HUES48 (cell line): Measurements from ENCODE around the gene NAT9.

Source experiments
- H3K27ac ChIP-seq: one replicate; pipeline ENCODE4 v1.7.0; 2013; ENCODE audit warnings: low read depth, low read length, inconsistent platforms
- H3K27me3 ChIP-seq: 2 replicates; pipeline ENCODE4 v1.6.1; 2013; ENCODE audit warnings: mild to moderate bottlenecking, low read length; ENCODE audit not compliant: control insufficient read depth, insufficient read depth
- H3K36me3 ChIP-seq: 2 replicates; pipeline ENCODE4 v1.6.1; 2013; ENCODE audit warnings: low read length; ENCODE audit not compliant: control insufficient read depth, insufficient read depth
- H3K4me1 ChIP-seq: 2 replicates; pipeline ENCODE4 v1.6.1; 2013; ENCODE audit warnings: mild to moderate bottlenecking, low read length; ENCODE audit not compliant: control insufficient read depth, insufficient read depth
- H3K4me3 ChIP-seq: 2 replicates; pipeline ENCODE4 v1.5.1; 2013; ENCODE audit warnings: mild to moderate bottlenecking, low read depth, low read length
- H3K9ac ChIP-seq: 2 replicates; pipeline ENCODE4 v1.6.1; 2013; ENCODE audit warnings: mild to moderate bottlenecking, low read depth, low read length, moderate library complexity
- H3K9me3 ChIP-seq: 2 replicates; pipeline ENCODE4 v1.6.1; 2013; ENCODE audit warnings: low read length; ENCODE audit not compliant: control insufficient read depth, insufficient read depth

The NAT9 gene

DNA sequence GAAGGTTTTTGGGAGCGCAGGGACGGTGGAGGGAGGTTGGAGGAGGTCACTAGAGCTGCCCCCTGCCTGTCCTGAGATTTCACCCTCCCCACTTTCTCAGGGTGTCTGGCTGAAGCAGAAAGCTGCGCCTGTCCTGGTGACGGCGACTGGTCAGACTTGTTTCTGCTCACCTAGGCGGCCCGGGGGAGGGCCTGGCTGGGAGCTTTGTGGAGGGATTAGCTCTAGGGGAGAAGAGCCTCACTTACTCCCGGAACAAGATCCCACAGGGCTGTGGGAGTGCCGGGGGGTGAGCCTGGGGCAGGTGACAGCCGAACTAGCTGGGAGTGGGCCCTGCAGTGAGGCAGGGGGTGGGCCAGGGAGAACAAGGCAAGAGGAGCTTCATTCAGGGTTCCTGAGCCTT, 16.2 kb downstream of the NAT9 start:
- Histone ChIP-seq H3K4me1 (peaks cover 48% of the 10 kb centered on the region), H3K27ac (peak overlapping the region; percentile 91)

DNA sequence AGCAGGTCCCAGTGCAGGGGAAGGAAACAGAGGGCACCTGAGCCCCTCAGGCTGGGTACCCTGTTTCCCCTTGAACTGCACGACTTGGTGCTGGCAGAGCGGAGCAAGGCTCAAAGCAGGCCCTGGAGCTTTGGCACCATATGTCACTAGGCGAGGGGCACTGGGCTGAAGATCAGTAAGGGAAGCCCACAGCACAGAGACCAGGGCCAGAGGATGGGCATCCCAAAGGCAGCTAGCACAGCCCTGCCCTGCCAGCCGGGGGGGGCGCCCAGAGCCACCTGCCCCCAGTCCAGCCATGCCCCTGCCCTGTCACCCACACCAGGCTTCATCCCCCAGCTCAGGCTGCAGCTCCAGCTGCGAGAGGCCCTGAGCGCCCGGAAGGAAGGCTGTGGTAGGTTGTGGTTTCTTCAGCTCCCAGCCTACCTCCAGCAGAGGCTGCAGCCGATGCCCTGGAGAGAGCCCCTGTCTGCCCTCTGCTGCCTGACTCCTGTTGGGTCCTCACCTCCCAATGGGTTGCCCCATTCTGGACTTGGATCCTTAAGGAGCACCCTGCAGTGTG, 16.8 kb downstream of the NAT9 start:
- H3K36me3 ChIP-seq, result no peaks in the 10 kb centered on the region
- no peaks in the 10 kb centered on the region for H3K27me3 ChIP-seq
- H3K4me3 ChIP-seq, result peak overlapping the region; percentile 30; the same call in 1 of the 2 replicates
- no peaks in the 10 kb centered on the region for H3K9me3 ChIP-seq
- peaks cover 48% of the 10 kb centered on the region for H3K4me1 ChIP-seq
- H3K27ac ChIP-seq, result peak overlapping the region; percentile 91
- no peak overlapping the region for H3K9ac ChIP-seq

More for the DNA sequence above, 16.2 kb downstream of the NAT9 start:
- no peaks in the 10 kb centered on the region for H3K9me3 ChIP-seq
- H3K27me3 ChIP-seq, result no peaks in the 10 kb centered on the region
- H3K36me3 ChIP-seq, result no peaks in the 10 kb centered on the region
- peak overlapping the region; percentile 30 for H3K4me3 ChIP-seq
- H3K9ac ChIP-seq, result no peak overlapping the region

DNA sequence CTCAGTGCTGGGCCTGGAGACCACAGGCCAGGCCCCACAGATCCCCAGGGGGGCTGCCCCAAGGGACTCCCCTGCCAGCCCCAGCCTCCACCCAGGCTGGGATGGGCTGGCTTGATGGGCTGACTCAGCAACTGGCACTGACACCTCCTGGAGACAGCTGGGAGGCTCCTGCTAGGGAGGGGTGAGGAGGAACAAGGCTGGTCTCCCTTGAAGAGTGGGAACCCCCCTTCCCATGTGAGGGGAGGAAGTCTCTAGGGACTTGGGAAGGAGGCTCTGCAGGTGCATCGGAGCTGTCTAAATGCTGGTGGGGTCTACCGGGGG, 17.3 kb downstream of the NAT9 start:
- H3K4me3 ChIP-seq, result no peak overlapping the region
- no peak overlapping the region for H3K9ac ChIP-seq
- H3K36me3 ChIP-seq, result no peaks in the 10 kb centered on the region
- H3K27ac ChIP-seq, result peak overlapping the region; percentile 91
- no peaks in the 10 kb centered on the region for H3K27me3 ChIP-seq
- no peaks in the 10 kb centered on the region for H3K9me3 ChIP-seq
- peaks cover 48% of the 10 kb centered on the region for H3K4me1 ChIP-seq

DNA sequence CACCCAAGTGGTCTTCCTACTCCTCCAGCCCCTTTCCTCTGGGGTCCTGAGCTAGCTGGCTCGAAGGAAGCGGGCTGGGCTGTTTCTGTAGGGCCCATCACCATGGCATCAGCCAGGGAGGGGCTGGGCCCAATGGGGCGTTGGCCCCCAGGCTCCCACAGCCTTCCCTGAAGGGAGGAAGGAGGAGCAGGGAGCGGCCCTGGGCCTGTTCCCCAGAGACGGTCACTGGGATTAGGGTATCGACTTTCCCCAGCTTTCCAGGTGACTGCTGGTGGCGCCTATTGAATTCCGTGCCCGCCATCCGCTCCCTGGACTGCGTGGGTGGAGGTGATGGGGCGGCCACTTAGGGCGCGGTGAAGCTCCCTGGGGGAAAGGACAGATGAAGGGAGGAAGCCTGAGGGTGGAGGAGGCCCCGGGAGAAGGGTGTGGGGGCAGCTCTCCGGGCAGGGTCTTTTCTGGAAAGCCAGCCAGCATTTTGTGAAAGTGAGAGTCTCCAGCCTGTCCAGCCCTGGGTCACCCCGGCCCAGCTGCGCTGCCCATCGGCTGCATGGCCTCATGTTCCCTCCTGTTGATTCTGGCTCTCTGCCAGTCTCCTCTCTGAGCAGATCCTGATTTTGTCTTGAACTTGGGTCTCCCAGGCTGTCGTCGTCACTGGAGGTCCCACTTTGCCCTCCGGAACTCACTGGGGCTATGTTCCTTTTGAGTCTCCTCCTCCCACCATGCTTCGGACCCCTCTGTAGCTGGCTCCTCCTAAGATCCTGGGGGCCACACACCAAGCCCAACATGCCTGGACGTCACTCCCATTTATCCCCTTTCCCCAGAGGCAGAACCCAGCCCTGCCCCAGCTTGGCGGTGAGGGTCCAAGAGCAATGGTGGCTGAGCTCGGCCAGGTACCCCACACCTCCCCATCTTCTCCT, 18.0 kb downstream of the NAT9 start:
- Histone ChIP-seq H3K27ac (peak overlapping the region; percentile 91), H3K36me3 (no peaks in the 10 kb centered on the region), H3K4me3 (no peak overlapping the region), H3K9me3 (no peaks in the 10 kb centered on the region), H3K9ac (no peak overlapping the region), H3K4me1 (peaks cover 43% of the 10 kb centered on the region), H3K27me3 (no peaks in the 10 kb centered on the region)

DNA sequence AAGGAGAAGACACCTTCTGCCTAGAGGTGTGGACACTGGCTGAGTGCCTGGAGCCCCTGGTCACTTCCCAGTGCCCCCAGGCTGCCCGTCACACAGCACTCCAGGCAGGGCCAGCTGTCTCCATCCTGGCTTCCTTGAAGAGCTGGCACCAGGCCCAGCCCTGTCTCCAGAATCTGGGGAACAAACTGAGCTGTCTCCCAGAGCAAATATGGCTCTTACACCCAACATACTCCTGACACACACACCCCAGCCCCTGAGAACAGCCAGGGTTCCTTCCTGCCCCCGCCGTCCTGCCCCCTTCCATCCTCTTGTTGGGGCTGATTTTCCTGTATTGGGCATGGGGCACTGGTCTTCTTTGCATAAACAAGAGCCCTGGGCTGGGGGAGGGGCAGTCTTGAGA, 18.6 kb downstream of the NAT9 start:
- Histone ChIP-seq H3K4me3 (no peak overlapping the region), H3K4me1 (peaks cover 44% of the 10 kb centered on the region), H3K36me3 (no peaks in the 10 kb centered on the region), H3K27ac (no peak overlapping the region), H3K9ac (no peak overlapping the region), H3K27me3 (no peaks in the 10 kb centered on the region), H3K9me3 (no peaks in the 10 kb centered on the region)

DNA sequence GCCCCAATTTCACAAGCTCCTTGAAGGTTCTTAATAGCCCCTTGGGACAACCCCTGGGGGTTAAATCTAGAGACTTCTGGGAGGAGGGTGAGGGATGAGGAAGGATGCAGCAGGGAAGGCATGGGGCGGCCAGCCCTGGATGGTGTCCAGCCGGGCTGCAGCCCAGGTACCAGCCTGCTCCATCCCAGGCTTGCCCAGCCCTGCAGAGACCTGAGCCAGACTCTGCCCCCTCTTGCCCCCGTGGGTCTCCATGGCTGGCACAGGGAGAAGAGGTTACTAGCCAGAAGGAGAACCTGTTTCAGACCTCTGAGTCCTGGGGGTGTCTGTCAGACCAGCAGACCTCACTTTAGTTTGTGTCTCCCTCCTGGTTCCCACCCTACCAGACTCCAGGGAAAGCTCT, 19.3 kb downstream of the NAT9 start:
- peaks cover 46% of the 10 kb centered on the region for H3K4me1 ChIP-seq
- no peak overlapping the region for H3K9ac ChIP-seq
- H3K36me3 ChIP-seq, result no peaks in the 10 kb centered on the region
- no peaks in the 10 kb centered on the region for H3K9me3 ChIP-seq
- no peak overlapping the region for H3K4me3 ChIP-seq
- H3K27ac ChIP-seq, result no peak overlapping the region
- no peaks in the 10 kb centered on the region for H3K27me3 ChIP-seq

DNA sequence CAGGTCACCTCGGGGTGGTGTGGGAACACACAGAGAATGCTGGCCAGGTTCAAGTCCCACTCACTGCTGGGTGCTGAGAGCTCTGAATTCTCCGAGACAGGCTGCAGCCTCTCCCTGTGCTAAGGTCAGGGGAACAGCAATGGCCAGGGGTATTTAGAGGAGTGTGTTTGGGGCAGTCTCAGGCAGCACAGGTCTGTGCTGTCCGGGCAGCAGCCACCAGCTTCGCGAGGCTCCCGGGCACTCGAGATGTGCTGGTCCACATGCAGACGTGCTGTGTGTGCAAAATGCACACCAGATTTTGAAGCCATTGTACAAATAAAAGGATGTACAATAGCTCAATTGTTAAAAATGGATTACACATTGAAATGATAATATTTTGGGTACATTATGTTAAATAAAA, 20.6 kb downstream of the NAT9 start:
- Histone ChIP-seq H3K4me3 (no peak overlapping the region), H3K36me3 (no peaks in the 10 kb centered on the region), H3K9me3 (no peaks in the 10 kb centered on the region), H3K27me3 (no peaks in the 10 kb centered on the region), H3K4me1 (peaks cover 40% of the 10 kb centered on the region), H3K9ac (no peak overlapping the region), H3K27ac (no peak overlapping the region)

DNA sequence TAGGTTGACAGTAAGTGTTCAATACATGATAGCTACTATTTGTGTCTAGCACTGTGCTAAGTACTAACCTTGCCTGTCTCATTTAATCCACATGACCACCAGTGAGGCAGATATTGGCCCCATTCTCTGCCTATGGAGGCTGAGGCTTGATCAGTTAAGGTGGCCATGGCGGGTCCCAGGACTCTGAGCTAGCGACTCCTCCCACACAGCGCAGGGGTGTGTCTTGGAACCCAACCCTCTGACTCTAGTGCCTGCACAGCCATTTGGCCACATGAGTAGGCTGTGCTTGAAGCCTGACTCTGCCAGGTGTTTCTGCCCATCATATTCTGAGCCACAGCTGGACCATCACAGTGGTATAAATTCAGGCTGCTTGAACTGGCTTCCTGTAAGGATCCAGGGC, 21.3 kb downstream of the NAT9 start:
- no peak overlapping the region for H3K4me3 ChIP-seq
- no peaks in the 10 kb centered on the region for H3K9me3 ChIP-seq
- H3K27ac ChIP-seq, result no peak overlapping the region
- no peaks in the 10 kb centered on the region for H3K27me3 ChIP-seq
- no peaks in the 10 kb centered on the region for H3K36me3 ChIP-seq
- H3K9ac ChIP-seq, result no peak overlapping the region
- H3K4me1 ChIP-seq, result peaks cover 40% of the 10 kb centered on the region

DNA sequence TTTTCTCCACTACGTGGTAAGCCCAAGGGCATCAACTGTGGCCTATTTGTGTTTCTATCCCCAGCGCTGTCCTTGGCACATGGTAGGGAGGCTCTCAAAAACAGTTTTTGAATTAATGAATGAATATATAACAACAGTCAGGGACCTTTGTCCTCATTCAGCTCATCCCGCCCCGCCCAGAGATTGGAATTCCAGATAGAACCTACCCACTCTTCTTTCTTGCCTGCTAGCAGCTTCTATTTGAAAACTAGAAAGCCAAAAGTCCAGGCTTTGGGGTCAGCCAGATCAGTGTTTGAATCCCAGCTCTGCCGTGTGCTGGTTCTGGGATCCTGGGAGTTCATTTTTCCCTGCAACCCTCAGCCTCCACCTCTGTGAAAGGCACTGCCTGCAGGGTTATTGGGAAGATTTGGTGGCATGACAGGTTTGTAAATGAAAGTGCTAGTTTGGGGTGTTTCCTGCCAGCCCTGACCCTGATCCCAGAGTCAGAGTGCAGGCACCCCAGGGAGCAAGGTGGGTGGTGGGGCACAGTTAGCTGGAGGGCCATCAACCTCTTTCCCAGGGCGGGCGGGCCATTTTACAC, 23.2 kb downstream of the NAT9 start:
- Histone ChIP-seq H3K9me3 (no peaks in the 10 kb centered on the region), H3K4me3 (no peak overlapping the region), H3K4me1 (peaks cover 28% of the 10 kb centered on the region), H3K36me3 (no peaks in the 10 kb centered on the region), H3K9ac (no peak overlapping the region), H3K27ac (no peak overlapping the region), H3K27me3 (no peaks in the 10 kb centered on the region)

DNA sequence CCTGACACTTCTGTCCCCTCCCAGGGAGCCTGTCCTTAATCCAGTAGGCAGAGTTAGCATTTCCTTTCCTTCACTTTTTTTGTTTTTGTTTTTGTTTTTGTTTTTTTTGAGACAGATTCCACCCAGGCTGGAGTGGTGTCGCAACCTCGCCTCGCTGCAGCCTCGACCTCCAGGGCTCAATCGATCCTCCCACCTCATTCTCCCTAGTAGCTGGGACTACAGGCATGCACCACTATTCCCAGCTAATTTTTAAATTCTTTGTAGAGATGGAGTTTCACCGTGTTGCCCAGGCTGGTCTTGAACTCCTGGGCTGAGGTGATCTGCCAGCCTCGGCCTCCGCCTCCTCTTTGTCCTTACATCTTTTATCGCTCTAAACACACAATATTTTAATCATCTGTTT, 23.7 kb downstream of the NAT9 start:
- no peak overlapping the region for H3K27ac ChIP-seq
- peaks cover 25% of the 10 kb centered on the region for H3K4me1 ChIP-seq
- H3K9ac ChIP-seq, result no peak overlapping the region
- H3K36me3 ChIP-seq, result no peaks in the 10 kb centered on the region
- H3K9me3 ChIP-seq, result no peaks in the 10 kb centered on the region
- no peaks in the 10 kb centered on the region for H3K27me3 ChIP-seq
- H3K4me3 ChIP-seq, result no peak overlapping the region
